CD14-positive monocyte (primary cell): Measurements from ENCODE around the gene IFTAP. TPM values are rescaled to one million over a fixed set of nuclear protein-coding genes. Genes with fewer than 3 reads are reported as not detected.

Experiments
- DNase-seq, 3 donors: peaks; one replicate each; pipeline ENCODE4 v3.0.0-alpha.2; 2011 to 2022
- H2AFZ ChIP-seq: 2 replicates; pipeline ENCODE4 v1.6.0; 2012; ENCODE audit warnings: mild to moderate bottlenecking, low read depth, low read length, inconsistent platforms; ENCODE audit not compliant: insufficient read depth, poor library complexity, severe bottlenecking
- H3K27ac ChIP-seq, 2 donors: 1 replicate in 1 of 2; 2 replicates in 1 of 2; pipeline ENCODE4 v1.5.1; 2012 to 2013; ENCODE audit warnings: low read length in 2 of 2, control low read depth in 1 of 2, inconsistent platforms in 1 of 2, low read depth in 1 of 2, mild to moderate bottlenecking in 1 of 2
- H3K27me3 ChIP-seq, 2 donors: one replicate each; pipeline versions ENCODE4 v1.6.0 to v1.6.1; 2011 to 2013; ENCODE audit warnings: low read length in 2 of 2; ENCODE audit not compliant: control insufficient read depth in 2 of 2, insufficient read depth in 2 of 2
- H3K36me3 ChIP-seq, 2 donors: replicated peaks in 1 of 2; 1 replicate in 1 of 2; 2 replicates in 1 of 2; pipeline versions ENCODE4 v1.5.1 to v1.6.1; 2012 to 2013; ENCODE audit warnings: low read length in 2 of 2, control low read depth in 1 of 2, inconsistent platforms in 1 of 2, mild to moderate bottlenecking in 1 of 2; ENCODE audit not compliant: insufficient read depth in 2 of 2, control insufficient read depth in 1 of 2
- H3K4me1 ChIP-seq, 2 donors: 1 replicate in 1 of 2; 2 replicates in 1 of 2; pipeline versions ENCODE4 v1.5.1 to v1.6.1; 2012 to 2013; ENCODE audit warnings: low read length in 2 of 2, control low read depth in 1 of 2, inconsistent platforms in 1 of 2, mild to moderate bottlenecking in 1 of 2, moderate library complexity in 1 of 2; ENCODE audit not compliant: insufficient read depth in 2 of 2, control insufficient read depth in 1 of 2
- H3K4me2 ChIP-seq: replicated peaks from 2 replicates; pipeline ENCODE3; 2012; ENCODE audit warnings: low read length, moderate library complexity, mild to moderate bottlenecking; ENCODE audit not compliant: poor library complexity, severe bottlenecking; ENCODE audit errors: extremely low read depth
- H3K4me3 ChIP-seq, 3 experiments: fragments of 200-600 bp in 1 of 3; sonication (generic) in 1 of 3; replicated peaks in 1 of 3; 1 replicate in 2 of 3; 2 replicates in 1 of 3; pipeline ENCODE4 v1.5.1; 2011 to 2013; ENCODE audit warnings: low read length in 3 of 3, mild to moderate bottlenecking in 3 of 3, control low read depth in 2 of 3, low read depth in 2 of 3, inconsistent platforms in 1 of 3, moderate library complexity in 1 of 3
- H3K79me2 ChIP-seq: 2 replicates; pipeline ENCODE4 v1.6.0; 2012; ENCODE audit warnings: mild to moderate bottlenecking, control low read depth, inconsistent platforms, low read length, moderate library complexity; ENCODE audit not compliant: insufficient read depth
- H3K9ac ChIP-seq: 2 replicates; pipeline ENCODE4 v1.6.0; 2017; ENCODE audit warnings: low read length, mild to moderate bottlenecking; ENCODE audit not compliant: insufficient read depth, poor library complexity, severe bottlenecking
- H3K9me3 ChIP-seq, 2 donors: replicated peaks in 1 of 2; 1 replicate in 1 of 2; 2 replicates in 1 of 2; pipeline versions ENCODE4 v1.5.1 to v1.6.1; 2012 to 2013; ENCODE audit warnings: low read length in 2 of 2, control low read depth in 1 of 2; ENCODE audit not compliant: control insufficient read depth in 1 of 2, insufficient read depth in 1 of 2
- H4K20me1 ChIP-seq: 2 replicates; pipeline ENCODE4 v1.6.0; 2012; ENCODE audit warnings: mild to moderate bottlenecking, low read length, control low read depth, moderate library complexity; ENCODE audit not compliant: insufficient read depth
- H3K27ac Mint-ChIP-seq, 7 donors: one replicate each; pipeline ENCODE4 v1.8.0; 2020; ENCODE audit warnings: mild to moderate bottlenecking in 7 of 7, mixed read lengths in 7 of 7, moderate library complexity in 6 of 7, inconsistent platforms in 2 of 7
- H3K27me3 Mint-ChIP-seq, 3 donors: one replicate each; pipeline ENCODE4 v1.8.0; 2021 to 2022; ENCODE audit warnings: low read depth in 3 of 3, mild to moderate bottlenecking in 3 of 3, mixed read lengths in 3 of 3, moderate library complexity in 3 of 3, inconsistent platforms in 1 of 3
- H3K36me3 Mint-ChIP-seq, 2 donors: one replicate each; pipeline ENCODE4 v1.8.0; 2020; ENCODE audit warnings: mixed read lengths in 2 of 2, inconsistent platforms in 1 of 2, mild to moderate bottlenecking in 1 of 2
- H3K4me1 Mint-ChIP-seq: one replicate; pipeline ENCODE4 v1.8.0; 2020; ENCODE audit warnings: mild to moderate bottlenecking, mixed read lengths
- H3K4me3 Mint-ChIP-seq, 2 donors: one replicate each; pipeline ENCODE4 v1.8.0; 2020; ENCODE audit warnings: mild to moderate bottlenecking in 2 of 2, mixed read lengths in 2 of 2, moderate library complexity in 1 of 2
- H3K9me3 Mint-ChIP-seq, 7 donors: one replicate each; pipeline ENCODE4 v1.8.0; 2020 to 2022; ENCODE audit warnings: mixed read lengths in 7 of 7, mild to moderate bottlenecking in 6 of 7, moderate library complexity in 6 of 7, inconsistent platforms in 2 of 7
- CTCF ChIP-seq: fragments of 200-600 bp; IDR thresholded peaks from one replicate; pipeline ENCODE4 v1.8.0; 2022; ENCODE audit warnings: antibody characterized with exemption, mild to moderate bottlenecking
- WGBS: methylation state at CpG from one replicate; pipeline ENCODE4 v1.1.5; 2013; ENCODE audit warnings: missing lambda C conversion rate; ENCODE audit not compliant: insufficient coverage; 5-methylcytosine and 5-hydroxymethylcytosine counted together
- intact Hi-C, 2 donors: fragments of 100-400 bp; cut with micrococcal nuclease; formaldehyde crosslinking; loops; one replicate each; pipeline versions ENCODE4 v1.15.0 to v1.15.1; 2023
- polyA plus RNA-seq, 3 donors: library from polyadenylated mRNA; depleted of rRNA in 1 of 3; unstranded in 2 of 3; stranded (reverse) in 1 of 3; fragments of 300-500 nt in 2 of 3; fragments of >200 nt in 1 of 3; fragmentation: Illumina TruSeq in 2 of 3; gene quantifications; 1 replicate in 2 of 3; 2 replicates in 1 of 3; pipeline ENCODE4 v1.2.3, GENCODE V29; 2012 to 2021

Gene IFTAP
- polyA plus RNA-seq, 3 donors: 5.0 to 18.7 (median 13.9) TPM

GRCh38 chr11:36569095-36569494 is 25.2 kb upstream of the IFTAP start:
- intact Hi-C loops: loop anchor here in 1 of 2 donors (10.0 kb wide), 1 partner anchor 106 kb away; no protein-coding TSS in a partner anchor
- Histone ChIP-seq H3K36me3 (no peaks in the 10 kb centered on the region), H2AFZ (no peak overlapping the region), H3K27me3 (no peaks in the 10 kb centered on the region), H3K9ac (no peak overlapping the region), H3K9me3 (no peaks in the 10 kb centered on the region), H3K4me3 (no peak overlapping the region), H3K4me1 (peaks cover 0 to 4% of the 10 kb centered on the region in 2 donors), H3K27ac (no peak overlapping the region), H4K20me1 (no peaks in the 10 kb centered on the region), H3K79me2 (no peaks in the 10 kb centered on the region), H3K4me2 (no peak overlapping the region)
- Mint-ChIP-seq H3K27me3 (peaks cover 3 to 12% (median 5%) of the 10 kb centered on the region in 3 donors), H3K4me1 (peaks cover 9% of the 10 kb centered on the region), H3K36me3 (no peaks in the 10 kb centered on the region), H3K4me3 (no peak overlapping the region), H3K9me3 (no peaks in the 10 kb centered on the region), H3K27ac (no peak overlapping the region)
- no peak for DNase-seq
- no peak for TF ChIP-seq CTCF
- 100% methylated on average over 2 of the region's 4 CpGs for WGBS

- Histone ChIP-seq H3K79me2 (no peaks in the 10 kb centered on the region), H3K4me3 (no peak overlapping the region), H3K4me1 (no peaks in the 10 kb centered on the region), H3K4me2 (no peak overlapping the region), H2AFZ (no peak overlapping the region), H3K9ac (no peak overlapping the region), H3K9me3 (no peaks in the 10 kb centered on the region), H4K20me1 (no peaks in the 10 kb centered on the region), H3K27me3 (no peaks in the 10 kb centered on the region), H3K27ac (no peak overlapping the region), H3K36me3 (no peaks in the 10 kb centered on the region)
- no peak for TF ChIP-seq CTCF
- Mint-ChIP-seq H3K9me3 (no peaks in the 10 kb centered on the region), H3K27me3 (peaks cover 0 to 3% (median 1%) of the 10 kb centered on the region in 3 donors), H3K4me1 (no peaks in the 10 kb centered on the region), H3K27ac (no peak overlapping the region), H3K4me3 (no peak overlapping the region), H3K36me3 (no peaks in the 10 kb centered on the region)
- intact Hi-C loops: no loop called here
- DNase-seq: no peak
- WGBS: 93% methylated on average over 8 of the region's 8 CpGs
These were observed 19.8 kb upstream of the IFTAP start for GRCh38 chr11:36574486-36574885.
